HG03439 (cell line): Measurements from ENCODE around the gene GRAMD2B.
"Not testable (repeated sequence)": the region's sequence is repeated elsewhere in the genome, so short reads cannot be mapped to it uniquely, and the experiment has no call there.

ENCODE experiments used
- ATAC-seq: cut with Tn5 transposase; IDR thresholded peaks from one replicate; pipeline ENCODE4 v1.9.1; 2021; ENCODE audit warnings: mild to moderate bottlenecking, moderate library complexity; ENCODE audit not compliant: unreplicated experiment

The GRAMD2B gene

DNA sequence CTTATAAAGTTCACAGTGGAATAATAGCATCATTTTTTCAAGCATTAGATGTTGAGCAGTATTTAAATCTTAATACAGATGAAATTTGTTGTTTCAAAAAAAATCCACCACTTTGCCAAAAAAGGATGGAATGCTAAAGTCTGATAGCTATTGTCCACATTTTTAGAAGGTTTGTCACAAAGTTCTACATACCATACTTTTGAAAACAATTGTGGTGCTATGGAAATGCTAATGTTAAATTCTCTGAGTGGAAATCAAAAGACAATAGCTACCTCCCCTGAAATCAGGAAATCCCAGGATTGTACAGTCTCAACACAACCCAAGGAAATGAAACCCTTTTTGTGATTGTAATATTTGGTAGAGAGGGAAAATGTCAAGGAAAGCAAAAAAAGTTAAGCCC is 19.3 kb upstream of the GRAMD2B start:
- no peak for ATAC-seq

GRCh38 chr5:126410623-126411022 is 12.6 kb upstream of the GRAMD2B start:
- ATAC-seq: no peak

DNA sequence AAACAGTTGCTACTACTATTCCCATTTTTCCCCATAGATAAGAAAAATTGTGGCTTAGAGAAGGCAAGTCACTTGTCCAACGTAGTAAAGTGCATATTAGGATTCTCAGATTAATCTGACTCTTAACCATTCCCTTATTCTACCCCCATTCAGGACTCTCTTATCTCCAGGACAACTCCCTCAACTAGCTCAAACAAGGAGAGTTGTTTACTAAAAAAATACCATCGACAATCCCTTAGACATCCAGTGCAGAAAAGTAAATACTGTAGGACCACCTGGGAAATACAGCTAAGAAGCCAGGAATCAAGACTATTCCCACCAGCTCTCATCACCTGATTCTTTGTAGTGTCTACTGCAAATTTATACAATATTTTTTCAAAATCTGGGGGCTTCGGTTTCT is 9.4 kb upstream of the GRAMD2B start:
- ATAC-seq: no peak

- ATAC-seq: no peak
These were observed 8.2 kb upstream of the GRAMD2B start for GRCh38 chr5:126414874-126415502.

- ATAC-seq: no peak
These were observed 7.4 kb upstream of the GRAMD2B start for GRCh38 chr5:126415789-126416188.

DNA sequence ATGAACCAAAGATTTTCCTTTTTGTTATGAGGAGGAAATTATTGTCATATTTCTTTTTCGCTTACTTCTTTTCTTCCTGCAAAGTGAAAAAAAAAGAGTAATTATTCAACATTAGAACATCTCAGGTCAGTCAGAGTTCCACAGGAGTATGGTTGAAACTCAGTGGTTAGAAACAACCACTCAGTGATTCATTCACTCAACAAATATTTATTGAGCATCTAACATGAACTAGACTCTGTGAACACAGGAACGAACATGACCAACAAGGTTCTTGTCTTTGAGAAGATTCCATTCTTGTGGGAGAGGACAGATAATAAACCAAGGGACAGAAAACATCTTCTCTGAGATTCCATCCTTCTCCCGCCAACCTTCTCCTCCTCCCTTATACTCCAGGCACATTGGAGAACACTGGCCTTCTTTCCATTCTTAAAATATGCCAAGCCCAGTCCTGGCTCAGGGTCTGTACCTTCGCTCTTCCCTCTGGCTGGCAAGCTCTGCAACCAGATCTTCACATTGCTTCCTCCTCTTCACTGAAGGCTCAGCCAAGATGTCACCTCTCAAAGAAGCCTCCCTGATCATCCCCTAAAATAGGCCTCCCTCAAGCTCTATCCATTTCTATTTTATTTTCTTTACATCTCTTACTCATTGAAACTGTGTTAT is 6.8 kb upstream of the GRAMD2B start:
- ATAC-seq: no peak

GRCh38 chr5:126417178-126417577 is 6.0 kb upstream of the GRAMD2B start:
- no peak for ATAC-seq

- no peak for ATAC-seq
These were observed 4.1 kb upstream of the GRAMD2B start for GRCh38 chr5:126419102-126419501.

DNA sequence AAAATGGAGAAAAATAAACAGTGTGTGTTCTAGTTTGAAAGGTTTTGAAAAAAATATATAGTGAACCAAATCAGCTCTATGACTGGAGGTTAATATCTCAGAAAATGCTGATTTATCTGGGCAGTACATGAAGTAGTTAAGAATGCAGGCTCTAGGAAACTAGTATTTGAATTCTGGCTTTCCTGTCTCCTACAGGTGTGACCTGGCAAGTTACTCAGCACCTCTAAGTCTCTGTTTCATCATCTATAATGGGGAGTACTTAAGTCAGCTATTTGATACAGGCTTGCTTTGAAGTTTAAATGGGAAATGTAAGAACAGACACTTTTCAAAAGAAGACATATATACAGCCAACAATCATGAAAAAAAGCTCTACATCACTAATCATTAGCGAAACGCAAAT is 5.2 kb downstream of the GRAMD2B start:
- ATAC-seq: no peak

DNA sequence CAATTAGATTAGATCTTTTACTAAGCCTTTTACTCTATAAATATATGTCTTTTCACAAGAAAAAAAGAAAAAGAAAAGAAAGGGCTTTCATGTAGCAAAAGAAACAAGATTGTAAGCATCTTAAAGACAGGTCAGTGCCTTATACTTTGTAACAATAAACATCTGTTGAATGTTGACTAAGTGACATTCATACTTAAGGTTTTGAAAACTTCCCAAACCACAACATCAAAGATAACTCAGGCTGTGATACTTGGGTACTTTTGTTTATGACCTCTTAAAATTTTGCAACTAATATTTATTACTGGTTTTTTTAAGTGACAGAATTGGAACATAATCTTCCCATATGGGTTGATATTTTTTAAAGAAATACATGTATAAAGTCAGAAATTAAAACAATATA is 7.4 kb downstream of the GRAMD2B start:
- no peak for ATAC-seq

GRCh38 chr5:126433701-126434100 is 10.5 kb downstream of the GRAMD2B start:
- ATAC-seq: no peak

DNA sequence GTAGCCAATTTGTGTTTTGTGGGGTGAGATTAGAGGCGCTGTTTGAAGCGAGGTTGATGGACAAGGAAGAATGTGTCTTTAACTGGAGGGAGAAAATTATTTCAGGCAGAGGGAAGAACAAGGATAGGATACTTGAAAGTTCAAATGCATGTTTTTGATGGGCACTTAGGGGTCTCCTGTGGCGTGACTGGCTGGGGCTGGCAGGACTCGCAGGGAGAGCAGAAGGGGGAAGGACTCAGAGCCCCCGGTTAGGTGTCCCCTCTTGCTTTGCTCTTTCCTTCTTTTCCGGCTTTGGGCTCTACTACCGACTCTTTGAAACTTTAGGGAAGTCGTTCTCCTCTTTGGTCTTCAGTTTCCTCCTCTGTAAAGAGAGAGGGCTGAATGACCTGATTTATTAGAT is 12.1 kb downstream of the GRAMD2B start:
- no peak for ATAC-seq

DNA sequence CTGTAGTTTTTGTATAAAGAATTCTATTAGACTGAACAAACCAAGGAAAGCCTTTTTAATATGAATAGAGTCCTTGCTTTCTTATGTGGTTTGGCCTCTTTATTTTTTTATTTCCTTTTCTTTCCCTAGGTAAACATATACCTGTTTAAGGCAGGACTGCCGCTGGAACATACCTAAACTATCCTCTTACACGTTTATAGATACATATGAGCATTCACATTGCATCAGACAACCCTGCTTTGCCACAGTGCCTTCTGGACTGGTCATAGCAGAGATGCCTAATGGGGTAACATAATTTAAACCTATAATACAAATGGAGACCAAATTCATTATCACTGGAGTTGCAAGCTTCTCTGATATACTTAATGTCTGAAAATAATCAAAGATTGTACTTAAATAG is 12.5 kb downstream of the GRAMD2B start:
- no peak for ATAC-seq

DNA sequence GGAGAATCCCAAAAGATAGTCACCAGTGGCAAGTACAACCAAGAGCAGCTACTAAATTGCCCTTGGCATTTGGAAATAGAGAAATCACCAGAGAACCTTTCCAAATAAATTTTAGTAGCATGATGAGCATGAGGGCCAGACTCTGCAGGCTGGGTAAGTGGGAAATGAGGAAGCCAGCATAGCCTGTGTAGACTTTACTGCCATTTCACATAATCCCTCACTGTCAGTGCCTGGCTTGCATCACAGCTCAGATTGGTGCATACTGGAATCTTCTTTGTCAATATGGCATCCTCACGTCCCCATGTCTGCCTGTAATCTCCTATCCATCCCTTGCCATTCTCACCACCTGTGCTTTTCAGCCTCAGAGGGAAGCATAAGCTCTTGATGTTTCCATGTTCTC is 14.5 kb downstream of the GRAMD2B start:
- no peak for ATAC-seq

- ATAC-seq: peak; percentile 89
These were observed 15.1 kb downstream of the GRAMD2B start for GRCh38 chr5:126438267-126438666.

GRCh38 chr5:126438868-126439267 is 15.7 kb downstream of the GRAMD2B start:
- no peak for ATAC-seq

DNA sequence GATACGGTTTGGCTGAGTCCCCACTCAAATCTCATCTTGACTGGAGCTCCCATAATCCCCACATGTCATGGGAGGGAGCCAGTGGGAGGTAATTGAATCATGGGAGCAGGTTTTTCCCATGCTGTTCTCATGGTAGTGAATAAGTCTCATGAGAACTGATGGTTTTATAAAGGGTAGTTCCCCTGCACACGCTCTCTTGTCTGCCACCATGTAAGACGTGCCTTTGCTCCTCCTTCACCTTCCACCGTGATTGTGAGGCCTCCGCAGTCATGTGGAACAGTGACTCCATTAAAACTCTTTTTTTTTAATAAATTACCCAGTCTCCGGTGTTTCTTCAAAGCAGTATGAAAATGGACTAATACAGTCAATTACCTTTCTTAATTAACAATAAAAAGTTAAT is 16.5 kb downstream of the GRAMD2B start:
- not testable (repeated sequence) for ATAC-seq

DNA sequence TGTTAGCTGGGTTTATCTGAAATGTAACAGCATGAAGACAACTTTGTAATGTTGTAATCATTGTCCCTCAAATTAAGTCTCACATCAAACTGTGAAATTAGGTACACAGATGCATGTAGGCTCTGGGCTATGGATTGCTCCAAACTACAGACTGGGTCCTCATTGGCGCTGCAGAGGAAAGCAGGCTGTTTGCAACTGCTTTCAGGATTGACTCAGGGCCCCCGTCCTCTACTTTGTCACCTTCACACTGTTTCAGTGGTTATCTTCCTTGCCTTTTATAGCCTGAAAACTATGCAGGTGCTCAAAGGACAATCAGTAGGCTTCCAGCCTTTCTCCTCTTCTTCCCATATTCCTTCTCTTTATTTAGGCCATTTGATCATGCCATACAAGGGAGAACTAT is 18.0 kb downstream of the GRAMD2B start:
- no peak for ATAC-seq

- ATAC-seq: peak; percentile 85
These were observed 20.2 kb downstream of the GRAMD2B start for GRCh38 chr5:126443374-126443851.

GRCh38 chr5:126444137-126444536 is 20.9 kb downstream of the GRAMD2B start:
- no peak for ATAC-seq

DNA sequence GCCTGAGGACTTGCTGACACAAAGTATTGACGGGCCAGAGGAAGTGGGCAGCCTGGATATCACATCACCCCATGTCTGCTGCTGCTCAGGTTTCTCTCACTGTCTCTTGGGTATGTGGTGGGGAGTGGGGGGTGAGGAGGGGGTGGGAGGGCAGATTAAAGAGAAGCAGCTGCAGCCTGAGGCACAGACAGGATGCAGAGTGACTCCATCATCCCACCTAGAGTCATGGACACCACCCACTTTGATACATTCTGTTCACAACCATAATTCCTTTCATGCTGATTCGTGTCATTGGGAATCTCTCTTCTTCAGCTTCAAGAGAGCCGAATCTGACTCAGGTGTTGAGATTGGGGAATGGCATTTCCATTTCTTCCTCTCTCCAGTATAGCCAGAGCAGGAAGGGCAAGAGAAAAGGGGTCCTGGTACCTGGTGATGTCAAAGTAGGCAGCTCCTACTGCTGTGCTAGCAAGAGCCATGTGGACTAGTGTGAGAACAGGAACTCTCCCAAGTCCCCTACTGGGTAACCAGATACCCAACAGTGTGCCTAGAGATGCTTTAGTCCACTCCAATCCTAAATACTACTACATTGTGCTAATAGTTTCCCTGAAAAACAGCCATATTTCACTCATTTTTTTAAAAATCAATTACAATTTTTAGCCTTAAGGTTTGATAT is 22.4 kb downstream of the GRAMD2B start:
- no peak for ATAC-seq
